GM15510 (cell line): Measurements from ENCODE around the gene CRY2.

Experiments
- POLR2A ChIP-seq: IDR thresholded peaks from 3 replicates; pipeline ENCODE4 v1.6.1; 2011; ENCODE audit warnings: borderline replicate concordance; ENCODE audit not compliant: insufficient read length; ENCODE audit errors: extremely low read depth

CRY2 gene

GRCh38 chr11:45930951-45931570 lies 83.8 kb downstream of the CRY2 start:
- no peak for TF ChIP-seq POLR2A

GRCh38 chr11:45931739-45932138 lies 84.5 kb downstream of the CRY2 start:
- TF ChIP-seq POLR2A: no peak

- no peak for TF ChIP-seq POLR2A
Measured at GRCh38 chr11:45932217-45932616, 84.9 kb downstream of the CRY2 start.
